Measurements from ENCODE around the gene PEX16.

GRCh38 chr11:45905095-45905494 lies 12.6 kb downstream of the PEX16 start:
- TF ChIP-seq EP300 (conservative IDR thresholded peaks at IDR 0.05; ENCODE audit: poor library complexity, severe bottlenecking) = no peak
- TF ChIP-seq REST (IDR thresholded peaks at IDR 0.05; ENCODE audit: borderline replicate concordance) = no peak
- TF ChIP-seq CTCF (IDR thresholded peaks at IDR 0.05; ENCODE audit: poor library complexity, severe bottlenecking) = no peak
- no peak for TF ChIP-seq SMC3 (conservative IDR thresholded peaks at IDR 0.05; ENCODE audit: poor library complexity)
- no peak for TF ChIP-seq RAD21 (conservative IDR thresholded peaks at IDR 0.05)
- TF ChIP-seq TAF1 (IDR thresholded peaks at IDR 0.05; ENCODE audit: low read depth) = no peak
- no peak for TF ChIP-seq POLR2AphosphoS5 (IDR thresholded peaks at IDR 0.05)
- no peak for TF ChIP-seq EZH2 (IDR thresholded peaks at IDR 0.05; ENCODE audit: borderline replicate concordance, insufficient read depth, low read length, poor library complexity, severe bottlenecking)
- TF ChIP-seq MXI1 (conservative IDR thresholded peaks at IDR 0.05; ENCODE audit: poor library complexity, severe bottlenecking) = no peak
